Raji (cell line): ENCODE measurements around the gene NCKAP5.

Experiments used
- POLR2A ChIP-seq: IDR thresholded peaks from 2 replicates; pipeline ENCODE4 v1.6.1; 2011; ENCODE audit warnings: low read depth, low read length, control low read depth; ENCODE audit not compliant: insufficient read depth

NCKAP5 gene

DNA sequence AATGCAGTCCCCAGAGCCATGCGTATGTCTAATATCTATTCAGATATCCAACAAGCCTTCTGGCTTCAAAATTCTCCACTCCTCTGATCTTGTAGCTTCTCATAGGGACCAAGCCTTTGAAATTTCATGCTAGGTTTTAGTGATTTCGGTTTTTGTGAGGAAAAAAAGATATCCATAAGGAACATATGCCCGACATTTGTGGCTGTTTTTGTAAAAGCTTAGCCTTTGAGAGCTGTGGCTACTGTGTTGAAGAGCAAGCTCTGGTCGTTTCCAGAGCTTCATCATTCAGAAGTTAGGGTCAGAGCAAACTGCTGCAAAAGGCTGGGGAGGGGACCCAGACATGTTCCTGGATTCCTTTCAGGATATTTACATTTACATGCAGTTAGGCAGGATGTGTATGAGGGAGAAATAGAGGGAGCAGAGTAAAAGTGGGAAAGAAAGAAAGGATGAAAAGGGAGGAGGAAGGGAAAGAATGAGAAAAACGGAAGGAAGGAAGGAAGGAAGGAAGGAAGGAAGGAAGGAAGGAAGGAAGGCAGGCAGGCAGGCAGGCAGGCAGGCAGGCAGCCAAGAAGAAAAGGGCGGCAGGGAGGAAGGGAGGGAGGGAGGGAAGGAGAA is 70.2 kb downstream of the NCKAP5 start:
- no peak for TF ChIP-seq POLR2A

DNA sequence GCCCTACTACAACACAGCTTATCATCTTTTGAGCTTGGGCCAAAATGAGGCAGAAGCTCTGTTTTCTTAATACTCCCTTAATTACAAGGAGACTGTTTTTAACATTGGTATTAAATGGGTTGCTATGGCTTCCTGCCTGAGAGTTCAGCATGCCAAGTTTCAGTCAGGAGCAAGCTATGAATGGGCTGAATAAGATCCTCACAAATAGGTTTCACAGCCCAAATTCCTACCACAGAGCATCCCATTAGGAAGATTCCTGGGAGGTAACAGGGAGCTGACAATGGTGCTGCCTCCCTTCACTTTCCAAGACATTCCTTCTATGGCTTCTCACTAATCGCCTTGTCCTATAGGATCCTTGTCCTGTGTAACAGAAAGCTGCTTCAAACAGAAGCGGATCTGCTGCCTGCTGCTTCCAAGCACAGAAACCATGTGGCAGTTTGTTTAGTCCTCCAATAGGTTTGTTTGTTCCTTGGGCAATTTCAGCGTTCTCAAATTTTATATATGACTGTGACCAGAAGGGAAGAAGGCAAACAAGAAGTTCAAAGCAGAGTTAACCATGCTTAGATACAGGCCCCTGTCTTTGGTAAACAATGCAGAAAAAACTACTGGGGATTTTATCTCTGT is 70.9 kb downstream of the NCKAP5 start:
- no peak for TF ChIP-seq POLR2A

DNA sequence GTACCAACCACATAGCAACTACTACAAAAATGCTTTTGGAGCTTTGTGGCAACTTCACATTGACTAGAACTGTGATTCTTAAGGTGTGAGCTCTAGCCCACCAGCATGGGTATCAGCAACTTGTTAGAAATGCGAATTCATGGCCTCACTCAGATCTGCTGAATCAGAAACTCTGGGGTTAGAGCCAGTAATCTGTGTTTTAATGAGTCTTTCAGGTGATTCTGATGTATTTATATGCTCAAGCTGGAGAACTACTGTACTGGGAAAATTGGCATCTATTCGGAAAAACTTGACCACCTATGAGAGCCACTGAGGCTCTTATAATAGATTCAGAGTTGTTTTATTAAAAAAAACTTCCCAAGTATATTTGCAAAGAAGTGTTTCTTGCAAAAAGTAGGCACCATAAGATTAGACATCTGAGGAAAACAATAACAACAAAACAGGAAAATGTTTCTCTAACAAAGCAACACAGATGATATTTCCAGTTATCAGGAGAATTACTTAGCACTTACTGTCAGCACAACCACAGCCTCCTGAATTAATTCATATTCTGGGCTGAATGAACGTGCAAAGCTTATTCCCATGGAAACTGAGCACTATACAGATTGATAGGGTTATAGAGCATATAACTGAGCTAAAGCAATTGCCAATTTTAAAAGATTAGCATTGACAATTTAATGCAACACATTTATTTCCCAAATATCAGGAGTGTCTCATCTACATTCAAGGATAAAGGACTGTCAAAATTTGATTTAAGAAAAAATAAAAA is 71.6 kb downstream of the NCKAP5 start:
- TF ChIP-seq POLR2A, result no peak

DNA sequence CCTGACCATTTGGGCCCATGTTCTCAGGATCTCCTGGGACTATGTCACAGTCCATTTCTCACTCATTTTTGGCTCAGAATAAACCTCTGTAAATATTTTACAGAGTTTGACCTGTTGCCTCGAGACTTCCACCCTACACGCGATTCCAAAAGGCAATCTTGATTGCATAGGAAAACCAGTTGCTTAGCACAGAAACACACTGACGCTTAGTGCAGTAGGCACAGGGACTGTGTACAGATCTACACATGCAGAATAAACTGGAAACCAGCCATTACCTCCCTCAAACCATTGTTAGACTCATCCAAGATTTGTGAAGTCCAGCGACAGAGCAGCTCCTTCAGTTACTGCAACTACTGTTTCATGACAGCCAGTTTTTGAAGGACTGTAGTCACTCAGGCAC is 73.0 kb downstream of the NCKAP5 start:
- no peak for TF ChIP-seq POLR2A

DNA sequence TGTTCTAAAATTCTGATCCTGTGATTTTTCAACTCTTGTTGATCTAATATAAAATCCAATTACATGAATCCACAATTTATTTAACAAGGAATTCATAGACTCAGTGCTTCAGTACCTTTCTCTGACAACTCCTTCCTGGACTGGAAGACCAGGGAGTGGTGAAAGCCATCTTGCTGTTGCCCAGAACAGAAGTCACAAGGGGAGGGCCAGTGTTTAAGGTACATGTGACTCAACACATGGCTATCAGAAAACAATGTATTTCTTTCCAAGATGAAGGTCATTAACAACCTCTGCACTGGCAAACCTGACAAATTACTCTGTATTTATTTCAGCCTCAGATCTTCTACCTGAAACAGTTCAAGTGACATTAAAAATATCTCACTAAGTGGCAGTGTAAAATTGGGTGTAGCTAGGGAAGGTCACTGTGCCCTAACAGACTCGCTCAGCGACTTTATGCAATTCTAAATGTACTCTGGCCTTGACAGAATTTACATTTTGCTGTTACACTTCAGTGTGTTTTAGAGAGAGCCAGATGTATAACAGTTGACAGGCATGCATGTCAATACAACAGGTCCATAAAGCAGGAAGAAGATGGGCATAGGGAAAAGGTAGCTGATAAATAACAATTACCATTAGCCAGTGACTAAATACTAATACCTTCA is 75.4 kb downstream of the NCKAP5 start:
- no peak for TF ChIP-seq POLR2A

DNA sequence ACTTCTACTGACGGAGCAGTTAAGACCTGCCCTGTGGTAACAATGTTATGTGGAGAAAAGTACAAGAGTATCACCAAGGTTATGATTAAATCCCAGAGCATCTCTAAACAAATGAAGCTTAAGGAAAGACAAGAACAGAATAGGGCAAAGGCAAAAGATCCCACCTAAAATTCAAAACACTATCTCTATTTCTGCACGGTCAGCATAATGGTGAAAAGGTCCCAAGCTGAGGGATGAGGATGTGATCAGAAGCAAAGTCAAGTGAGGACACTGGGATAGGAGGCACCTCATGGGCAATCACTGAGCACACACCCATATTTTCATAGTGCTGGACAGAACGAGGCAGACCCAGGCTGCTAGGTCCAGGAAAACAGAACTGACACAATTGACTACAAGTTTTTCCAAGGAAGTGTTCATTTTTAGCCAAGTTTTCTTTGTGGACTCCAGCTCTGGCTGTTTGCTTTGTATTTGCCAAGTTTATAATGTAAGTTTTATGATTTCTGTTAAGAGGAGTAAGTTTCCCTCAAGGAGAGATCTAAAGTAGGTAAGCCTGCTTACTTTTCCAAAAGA is 77.8 kb downstream of the NCKAP5 start:
- TF ChIP-seq POLR2A, result no peak

DNA sequence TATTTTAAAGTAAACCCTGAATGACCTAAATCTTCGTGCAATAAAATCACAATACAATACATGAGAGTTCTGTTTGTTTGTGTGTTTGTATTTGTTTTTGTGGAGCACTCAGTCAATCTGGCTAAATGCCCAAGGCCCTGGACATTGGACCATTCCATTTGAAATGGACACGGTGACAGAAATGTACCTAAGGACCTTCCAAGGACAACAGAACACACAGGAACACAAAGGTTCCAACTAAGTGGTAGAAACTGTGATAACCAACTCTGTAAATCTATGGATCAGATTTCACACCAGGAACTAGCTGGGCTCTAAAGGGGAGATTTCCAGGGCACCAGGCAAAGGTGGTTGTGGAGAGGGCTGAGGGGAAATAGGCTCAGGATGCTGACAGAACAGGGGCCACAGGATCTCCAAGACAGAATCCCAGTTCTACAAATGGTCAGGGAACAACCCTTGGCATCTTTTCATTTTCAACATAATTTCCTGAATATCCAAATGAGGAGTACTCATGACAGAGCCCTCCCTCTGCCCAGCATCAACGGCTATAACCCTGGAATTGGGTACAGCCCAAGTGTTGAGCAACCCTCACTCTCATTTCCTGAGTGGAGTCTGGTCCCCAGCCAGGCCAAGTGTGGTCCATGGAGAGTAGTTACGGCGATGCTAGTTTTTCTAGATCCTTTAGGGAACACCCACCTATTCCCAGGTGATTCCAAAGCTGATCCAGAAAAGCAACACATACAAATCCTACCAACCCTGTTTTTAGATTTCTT is 78.4 kb downstream of the NCKAP5 start:
- no peak for TF ChIP-seq POLR2A

DNA sequence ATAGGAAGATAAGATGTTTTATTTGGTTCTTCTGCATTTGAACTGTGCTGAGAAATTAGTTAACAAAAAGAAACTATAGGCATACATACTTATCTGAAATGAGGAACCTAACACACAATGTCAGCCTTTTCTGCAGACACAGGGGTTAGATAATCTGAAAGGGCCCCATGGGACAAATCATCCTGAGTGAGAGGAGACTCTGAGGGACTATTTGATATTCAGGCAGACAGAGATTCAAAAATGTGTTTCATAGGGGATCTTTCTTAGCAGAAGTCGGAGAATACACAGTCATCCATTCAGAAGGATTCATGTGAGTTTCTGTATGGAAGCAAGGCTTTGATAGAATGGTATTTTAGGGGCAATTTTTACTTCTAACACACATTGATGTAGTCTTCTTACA is 79.1 kb downstream of the NCKAP5 start:
- no peak for TF ChIP-seq POLR2A

DNA sequence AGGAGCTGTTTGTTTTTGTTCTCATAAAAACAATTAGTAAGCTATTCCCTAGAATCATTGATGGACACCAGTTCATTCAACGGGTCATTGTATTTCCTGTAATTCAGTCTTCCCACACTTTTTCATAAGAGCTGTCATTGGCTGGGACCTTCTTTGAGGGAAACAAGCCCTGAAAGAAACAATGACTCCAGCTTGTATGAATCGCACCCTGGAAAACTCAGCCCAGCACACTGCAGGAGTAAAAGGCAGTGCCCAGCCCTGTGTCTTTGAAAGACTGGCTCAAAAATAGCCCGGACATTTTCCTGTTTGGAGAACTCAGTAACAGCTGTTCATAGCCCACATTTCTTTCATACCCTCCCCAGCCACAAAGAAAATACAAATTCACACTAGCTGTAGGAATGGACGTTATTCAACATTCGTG is 81.5 kb downstream of the NCKAP5 start:
- no peak for TF ChIP-seq POLR2A

DNA sequence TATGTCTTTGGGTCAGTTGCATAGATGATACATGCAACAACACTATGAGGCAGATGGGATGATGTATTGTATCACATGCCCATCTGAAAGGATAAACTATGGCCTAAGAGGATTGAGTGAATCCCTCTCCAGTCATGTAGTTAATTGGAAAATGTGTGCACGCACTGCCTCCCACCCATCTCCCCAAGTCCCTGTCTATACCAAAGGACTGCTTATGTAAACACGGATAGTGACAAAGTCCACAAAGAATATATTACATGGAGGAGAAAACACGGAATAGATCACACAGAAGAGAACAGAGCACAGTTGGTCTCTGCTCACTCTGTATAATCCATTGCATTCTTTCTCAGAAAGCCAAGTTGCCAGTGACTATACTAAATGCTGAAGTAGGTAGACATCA is 82.4 kb downstream of the NCKAP5 start:
- no peak for TF ChIP-seq POLR2A

DNA sequence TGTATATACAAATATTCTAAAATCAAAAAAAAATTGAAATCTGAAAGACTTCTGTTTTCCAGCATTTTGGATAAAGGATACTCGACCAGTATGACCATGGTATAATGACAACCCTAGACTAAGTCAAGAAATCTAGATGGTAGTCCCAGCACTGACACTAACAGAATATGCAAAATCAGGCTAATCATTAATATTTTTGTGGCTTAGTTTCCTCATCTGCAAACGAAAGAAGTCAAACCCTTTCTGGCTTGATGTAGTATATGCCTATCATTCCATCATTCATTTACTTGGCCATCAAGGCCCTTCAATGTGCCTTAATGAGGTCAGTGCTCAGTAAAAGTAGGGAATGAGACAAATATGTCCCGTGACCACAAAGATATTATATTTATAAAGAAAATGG is 83.5 kb downstream of the NCKAP5 start:
- TF ChIP-seq POLR2A, result no peak

DNA sequence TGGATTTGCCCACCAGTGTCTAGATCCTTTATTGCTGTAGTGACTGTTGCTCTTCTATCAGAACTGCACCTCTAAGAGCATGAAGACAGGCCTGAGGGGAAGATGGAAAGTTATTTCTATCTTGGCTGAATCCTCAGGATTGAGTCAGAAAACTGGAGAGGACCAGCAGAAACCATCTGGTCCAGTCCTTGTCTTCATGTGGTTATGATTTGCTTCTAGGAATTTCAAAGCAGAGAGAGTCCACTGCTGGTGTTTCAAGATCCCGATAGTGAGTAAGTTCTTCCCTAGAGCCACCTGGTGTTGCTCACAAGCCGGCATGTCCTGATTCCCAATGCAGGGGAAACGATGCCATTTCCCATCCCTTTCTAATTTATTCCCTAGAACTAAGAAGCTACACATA is 84.2 kb downstream of the NCKAP5 start:
- no peak for TF ChIP-seq POLR2A

DNA sequence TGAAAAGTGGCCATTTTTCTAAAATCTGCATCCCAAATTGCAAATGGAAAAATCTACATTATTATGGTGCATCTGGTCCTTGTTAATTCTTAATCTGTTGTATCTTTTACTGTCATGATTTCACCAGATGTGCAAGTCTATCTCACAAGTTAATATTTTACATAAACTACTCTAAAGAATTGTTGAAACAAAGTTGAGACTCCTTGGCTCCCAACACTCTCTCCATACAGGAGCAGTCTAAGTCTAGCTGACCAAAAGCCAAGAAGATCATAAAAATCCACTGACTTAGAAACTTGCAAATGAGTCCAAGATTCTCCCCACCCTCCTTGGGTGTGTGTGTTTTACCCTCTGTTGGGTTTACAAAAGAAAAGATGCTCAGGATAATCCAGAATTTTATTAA is 85.1 kb downstream of the NCKAP5 start:
- TF ChIP-seq POLR2A, result no peak

DNA sequence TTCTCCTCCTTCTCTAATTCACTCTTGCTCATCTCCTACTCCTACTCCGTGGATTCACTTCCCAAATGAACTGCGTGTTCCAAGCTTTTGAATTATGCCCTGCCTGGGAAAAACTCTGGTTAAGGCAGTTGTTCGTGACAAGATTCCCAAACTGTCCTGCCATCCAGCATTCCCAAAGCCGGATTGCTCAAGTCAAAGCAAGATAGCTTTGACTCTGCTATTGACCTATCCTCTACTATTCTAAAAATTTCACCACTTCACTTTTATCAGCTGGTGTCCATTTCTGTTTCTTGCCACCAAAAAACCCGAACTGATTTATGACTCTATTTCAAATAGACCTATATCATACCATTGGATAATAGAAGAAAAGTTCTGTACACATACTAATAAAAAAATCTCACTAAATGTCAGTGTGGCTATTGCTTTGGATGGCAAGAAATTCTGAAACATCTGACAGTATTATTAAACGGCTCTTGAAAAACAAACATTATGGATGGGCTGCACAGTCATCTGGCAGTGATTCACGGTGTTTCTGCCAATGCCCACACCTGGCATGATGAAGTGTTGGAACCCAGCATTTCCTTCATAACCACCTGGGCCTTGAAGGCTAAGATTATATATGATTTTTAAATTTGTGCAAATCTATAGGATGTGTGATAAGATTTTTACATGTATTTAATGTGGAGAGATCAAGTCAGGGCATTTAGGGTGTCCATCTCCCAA is 87.4 kb downstream of the NCKAP5 start:
- TF ChIP-seq POLR2A, result no peak

DNA sequence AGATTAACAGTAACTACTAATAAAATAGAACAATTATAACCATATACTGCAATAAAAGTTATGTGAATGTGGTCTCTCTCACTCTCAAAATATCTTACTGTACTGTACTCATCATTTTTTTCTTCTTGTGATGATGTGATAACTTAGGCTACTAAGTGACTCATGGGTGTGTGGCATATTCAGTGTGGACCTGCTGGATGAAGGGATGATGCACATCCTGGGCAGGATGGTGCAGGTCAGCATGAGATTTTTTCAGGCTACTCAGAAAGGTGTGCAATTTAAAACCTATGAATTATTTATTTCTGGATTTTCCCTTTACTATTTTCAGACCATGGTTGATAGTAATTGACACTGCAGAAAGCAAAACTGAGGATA is 90.7 kb downstream of the NCKAP5 start:
- TF ChIP-seq POLR2A, result no peak
